Activated naive CD4-positive, alpha-beta T cell (primary cell): ENCODE results near the gene TMEM129.
"Not testable (repeated sequence)": the region's sequence is repeated elsewhere in the genome, so short reads cannot be mapped to it uniquely, and the experiment has no call there.

Experiments used
- DNase-seq, 4 experiments: peaks; one replicate each; lab custom pipeline; 2025; lab: John Stamatoyannopoulos, UW

The TMEM129 gene

GRCh38 chr4:1721666-1722550 lies 785 bp upstream of the TMEM129 start:
- DNase-seq = no peak

DNA sequence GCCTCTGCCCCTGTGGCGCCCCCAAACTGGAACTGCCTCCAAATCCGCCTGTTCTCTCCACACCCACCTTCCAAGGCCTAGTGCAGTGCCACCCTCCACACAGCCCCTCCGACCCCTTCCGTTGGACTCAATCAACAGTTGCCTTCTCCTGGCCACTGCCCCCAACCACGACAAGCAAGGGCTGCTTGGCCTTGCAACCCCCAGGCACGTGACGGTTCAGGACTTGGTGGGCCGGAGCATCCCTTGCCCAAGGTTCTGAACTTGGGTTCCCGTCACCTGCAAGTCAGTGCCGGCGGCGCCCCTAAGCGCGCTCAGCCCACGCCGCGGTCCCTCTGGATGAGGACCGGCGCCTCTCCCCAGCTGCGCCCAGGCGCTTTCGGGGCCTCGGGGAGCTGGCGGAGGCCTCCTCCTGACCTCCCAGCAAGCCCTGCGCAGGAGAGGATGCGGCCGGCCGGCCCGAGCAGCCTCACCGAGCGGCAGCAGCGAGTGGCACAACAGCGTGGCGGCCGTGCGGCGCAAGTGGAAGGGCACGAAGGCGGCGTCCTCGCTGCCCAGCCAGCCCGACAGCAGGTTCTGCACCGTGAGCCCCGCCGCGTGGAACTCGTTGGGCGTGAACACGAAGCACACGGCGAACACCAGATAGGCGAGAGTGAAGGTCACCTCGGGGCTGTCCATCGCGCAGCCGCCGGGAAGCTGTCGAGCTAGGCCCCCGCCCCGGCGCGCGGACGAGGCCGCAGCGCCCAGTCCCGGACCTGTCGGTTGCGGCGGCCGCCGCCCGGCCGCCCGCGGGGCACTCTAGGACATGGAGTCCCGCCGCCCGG lies 750 bp downstream of the TMEM129 start:
- peak in 1 of 4 experiments; percentile 33 for DNase-seq

DNA sequence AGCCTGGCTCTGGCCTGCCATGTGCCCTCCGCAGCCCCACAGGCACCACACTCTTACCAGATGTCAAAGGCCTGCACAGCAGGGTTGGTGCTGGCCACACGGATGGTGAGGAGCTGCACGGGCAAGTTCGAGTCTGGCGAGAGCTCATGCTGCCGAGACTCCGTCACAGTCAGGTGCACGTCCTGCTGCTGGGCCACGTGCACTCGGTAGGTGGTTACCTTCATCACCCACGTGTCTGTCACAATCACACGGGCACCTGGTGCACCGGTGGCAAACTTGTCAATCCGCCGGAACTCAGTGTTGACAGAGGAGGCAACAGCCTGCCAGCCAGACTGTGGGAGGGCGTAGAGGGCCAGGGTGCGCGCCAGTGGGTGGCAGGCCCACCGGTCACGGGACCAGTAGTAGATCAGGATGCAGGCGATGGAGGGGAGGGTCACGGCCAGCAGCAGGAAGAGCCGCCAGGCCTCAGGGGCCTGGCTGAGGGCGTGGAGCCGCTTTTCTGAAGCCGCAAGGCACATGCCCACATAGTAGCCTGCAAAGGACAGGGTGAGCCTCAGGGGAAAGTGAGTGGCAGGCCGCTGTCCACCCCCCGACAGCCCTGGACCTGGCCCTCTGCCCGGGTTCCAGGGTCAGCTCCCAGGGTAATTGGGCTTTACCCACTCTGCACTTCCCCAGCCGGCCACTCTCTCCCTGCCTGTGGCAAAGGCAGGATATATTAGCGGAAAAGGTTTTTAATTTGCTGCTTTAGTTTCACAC lies 2.9 kb downstream of the TMEM129 start:
- DNase-seq = no peak

DNA sequence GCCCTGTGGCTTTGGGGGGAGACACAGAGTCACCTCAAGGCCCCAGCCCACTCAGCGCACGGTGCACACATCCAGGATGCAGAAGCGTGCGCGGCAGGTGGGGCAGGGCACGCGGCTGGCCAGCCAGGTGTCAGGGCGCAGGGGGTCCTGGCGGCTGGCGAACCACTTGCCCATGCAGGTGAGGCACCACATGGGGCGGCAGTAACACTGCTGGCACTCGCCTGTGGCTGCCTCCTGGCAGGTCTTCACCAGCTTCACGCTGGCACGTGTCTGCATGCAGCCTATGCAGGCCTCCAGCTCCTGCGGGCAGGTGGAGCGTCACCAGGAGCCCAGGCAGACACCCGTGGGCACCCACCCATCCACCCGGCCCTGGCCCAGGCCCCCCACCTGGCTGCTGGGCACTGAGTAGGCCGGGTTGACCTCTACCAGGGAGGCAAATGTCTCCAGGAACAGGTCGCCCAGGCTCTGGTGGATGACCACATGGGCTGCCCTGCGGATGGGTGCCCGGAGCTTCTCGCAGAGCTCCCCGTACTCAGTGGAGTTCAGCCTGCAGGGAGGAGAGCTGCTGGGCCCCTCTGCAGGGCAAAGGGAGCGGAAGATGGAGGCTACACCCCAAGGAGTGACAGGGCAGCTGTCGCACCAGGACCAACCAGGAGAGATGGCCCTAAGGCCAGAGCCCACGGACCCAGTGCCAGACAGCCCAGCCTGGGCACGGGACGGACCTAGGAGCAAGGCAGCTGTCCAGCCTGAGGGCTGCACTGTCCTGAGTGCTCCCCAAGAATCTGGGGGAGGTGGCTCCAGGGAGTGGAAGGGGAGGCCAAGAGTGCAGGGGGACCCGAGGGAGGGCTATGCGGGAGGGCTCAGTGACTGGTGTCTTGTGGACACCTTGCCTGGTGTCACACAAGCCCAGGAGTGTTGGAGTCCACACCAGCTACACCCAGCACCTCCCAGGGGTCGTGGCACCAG lies 3.7 kb downstream of the TMEM129 start:
- DNase-seq = no peak

- DNase-seq = no peak
Observed at GRCh38 chr4:1716065-1716945, 4.8 kb downstream of the TMEM129 start.

- DNase-seq = no peak
Observed at GRCh38 chr4:1715002-1715758, 5.9 kb downstream of the TMEM129 start.

DNA sequence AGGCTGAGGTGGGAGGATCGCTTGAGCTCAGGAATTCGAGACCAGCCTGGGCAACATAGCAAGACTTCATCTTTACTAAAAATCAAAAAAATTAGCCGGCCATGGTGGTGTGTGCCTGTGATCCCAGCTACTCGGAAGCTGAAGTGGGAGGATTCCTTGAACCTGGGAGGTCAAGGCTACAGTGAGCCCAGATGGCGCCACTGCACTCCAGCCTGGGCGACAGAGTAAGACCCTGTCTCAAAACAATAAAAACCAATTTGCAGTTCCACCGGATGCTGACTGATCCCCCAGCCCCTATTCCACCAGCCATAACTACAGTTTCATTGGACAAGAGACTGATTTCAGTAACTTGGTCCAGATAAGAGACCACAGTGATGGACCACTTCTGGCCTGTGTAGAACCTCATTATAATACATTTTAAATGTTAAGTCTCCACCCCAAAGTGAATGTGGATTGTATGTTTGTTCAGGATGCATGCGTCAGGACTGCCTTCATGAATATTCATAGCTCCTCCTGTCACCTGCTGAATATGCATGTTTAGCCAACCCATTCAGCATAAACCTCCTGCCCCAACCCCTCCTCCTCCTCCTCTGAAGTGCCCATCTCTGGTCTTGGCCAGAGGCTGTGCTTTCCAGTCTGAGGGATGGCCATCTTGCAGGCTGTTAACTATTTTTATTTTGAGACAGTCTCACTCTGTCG lies 6.7 kb downstream of the TMEM129 start:
- DNase-seq = no peak

DNA sequence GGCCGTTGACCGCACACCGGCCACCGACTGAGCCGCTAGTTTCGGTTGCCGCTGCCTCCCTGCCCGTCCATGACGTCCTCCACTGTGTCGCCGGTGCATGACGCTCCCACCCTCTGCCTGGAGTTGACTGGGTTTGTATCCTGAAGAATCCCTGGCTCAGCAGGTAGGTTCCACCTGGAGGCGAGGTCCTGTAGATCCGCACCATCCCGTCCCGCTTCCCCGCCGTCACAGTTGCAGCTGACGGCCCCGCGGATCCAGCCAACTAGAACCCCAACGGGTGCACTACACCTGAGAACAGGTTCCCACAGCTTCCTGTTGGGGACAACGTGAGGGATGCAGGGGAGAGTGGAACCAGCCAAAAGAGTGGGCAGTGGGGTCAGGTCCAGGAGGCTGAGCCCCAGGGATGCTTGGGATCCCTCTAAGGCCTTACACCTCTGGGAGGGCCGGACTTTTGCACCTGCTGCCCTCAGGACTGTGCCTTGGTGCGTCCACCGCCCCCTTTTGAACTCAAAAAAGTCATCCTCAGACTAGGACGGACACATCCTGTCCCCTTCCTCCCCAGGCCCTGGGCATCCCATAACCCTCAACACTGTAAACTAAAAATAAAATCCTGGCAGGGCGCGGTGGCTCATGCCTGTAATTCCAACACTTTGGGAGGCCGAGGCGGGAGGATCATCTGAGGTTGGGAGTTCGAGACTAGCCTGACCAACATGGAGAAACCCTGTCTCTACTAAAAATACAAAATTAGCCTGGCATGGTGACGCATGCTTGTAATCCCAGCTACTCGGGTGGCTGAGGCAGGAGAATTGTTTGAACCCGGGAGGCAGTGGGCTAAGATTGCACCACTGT lies 7.9 kb downstream of the TMEM129 start:
- no peak for DNase-seq

GRCh38 chr4:1712216-1713002 lies 8.7 kb downstream of the TMEM129 start, which contains the start of gene SLBP:
SLBP (minus strand) TSS chr4:1712319; CDS start chr4:1712188, 131 bp downstream.
- DNase-seq = peak; percentile 96 to 99 (median 96)

- peak in 1 of 4 experiments; percentile 63 for DNase-seq
Observed at GRCh38 chr4:1711571-1712215, 9.4 kb downstream of the TMEM129 start.

- DNase-seq = no peak
Observed at GRCh38 chr4:1711055-1711570, 10.0 kb downstream of the TMEM129 start.

- no peak for DNase-seq
Observed at GRCh38 chr4:1708581-1708980, 12.5 kb downstream of the TMEM129 start.

- DNase-seq = no peak
Observed at GRCh38 chr4:1706358-1706757, 14.8 kb downstream of the TMEM129 start.

DNA sequence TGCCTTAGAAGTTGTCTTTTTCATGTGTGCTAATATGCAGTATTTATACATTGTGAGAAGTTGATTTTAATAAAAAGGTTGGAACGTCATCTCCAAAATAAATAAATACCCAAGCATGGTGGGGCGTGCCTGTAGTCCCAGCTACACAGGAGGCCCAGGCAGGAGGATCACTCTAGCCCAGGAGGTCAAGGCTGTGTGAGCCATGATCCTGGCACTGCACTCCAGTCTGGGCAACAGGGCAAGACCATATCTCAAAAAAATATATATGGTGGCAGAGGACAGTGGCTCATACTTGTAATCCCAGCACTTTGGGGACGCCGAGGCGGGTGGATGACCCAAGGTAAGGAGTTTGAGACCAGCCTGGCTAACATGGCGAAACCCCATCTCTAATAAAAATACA lies 15.4 kb downstream of the TMEM129 start:
- no peak for DNase-seq

- no peak for DNase-seq
Observed at GRCh38 chr4:1703867-1704266, 17.3 kb downstream of the TMEM129 start.

- DNase-seq = not testable (repeated sequence)
Observed at GRCh38 chr4:1701671-1702070, 19.5 kb downstream of the TMEM129 start.
